B cell (primary cell): Measurements from ENCODE around the gene AURKAIP1. TPM values are rescaled to one million over a fixed set of nuclear protein-coding genes. Genes with fewer than 3 reads are reported as not detected.

Experiments used
- ATAC-seq: fragments of 200-7000 bp; cut with Tn5 transposase; one replicate; pipeline ENCODE4 v1.10.0; 2021; ENCODE audit warnings: low read depth, mild to moderate bottlenecking, moderate number of reproducible peaks, moderate library complexity
- CTCF ChIA-PET: fragments of 350-600 bp; sonication (Branson Sonifier 250); formaldehyde crosslinking; loops from one replicate; lab custom pipeline; 2021; ENCODE audit warnings: antibody characterized with exemption, inconsistent platforms; lab: Charles Lee
- POLR2A ChIA-PET: fragments of 350-600 bp; sonication (Branson Sonifier 250); formaldehyde crosslinking; loops from one replicate; lab custom pipeline; 2021; ENCODE audit warnings: antibody characterized with exemption; lab: Charles Lee
- DNase-seq: peaks from one replicate; pipeline ENCODE4 v3.0.0; 2013
- H2AFZ ChIP-seq: 2 replicates; pipeline ENCODE4 v1.6.1; 2012; ENCODE audit warnings: mild to moderate bottlenecking, low read depth, low read length; ENCODE audit not compliant: insufficient read depth, poor library complexity, severe bottlenecking
- H3K27ac ChIP-seq, 2 donors: 1 replicate in 1 of 2; 2 replicates in 1 of 2; pipeline ENCODE4 v1.5.1; 2012 to 2013; ENCODE audit warnings: low read length in 2 of 2, mild to moderate bottlenecking in 2 of 2, moderate library complexity in 1 of 2
- H3K27me3 ChIP-seq, 4 experiments: fragments of 200-600 bp in 1 of 4; sonication (generic) in 1 of 4; replicated peaks in 1 of 4; 1 replicate in 2 of 4; 2 replicates in 2 of 4; pipeline versions ENCODE4 v1.6.1 to v1.7.0; 2013 to 2016; ENCODE audit warnings: low read length in 3 of 4, mild to moderate bottlenecking in 2 of 4, mixed read lengths in 1 of 4, moderate library complexity in 1 of 4; ENCODE audit not compliant: insufficient read depth in 4 of 4, control insufficient read depth in 3 of 4; ENCODE audit errors: control extremely low read depth in 1 of 4
- H3K36me3 ChIP-seq, 2 experiments: replicated peaks in 1 of 2; 1 replicate in 1 of 2; 2 replicates in 1 of 2; pipeline versions ENCODE4 v1.6.1 to v1.7.1; 2013; ENCODE audit warnings: low read length in 1 of 2; ENCODE audit not compliant: insufficient read depth in 2 of 2, control insufficient read depth in 1 of 2; ENCODE audit errors: control extremely low read depth in 1 of 2, extremely low read depth in 1 of 2
- H3K4me1 ChIP-seq, 2 donors: fragments of 200-600 bp in 1 of 2; sonication (generic) in 1 of 2; 1 replicate in 1 of 2; 2 replicates in 1 of 2; pipeline versions ENCODE4 v1.5.1 to v1.6.1; 2013 to 2017; ENCODE audit warnings: low read length in 2 of 2; ENCODE audit not compliant: control insufficient read depth in 2 of 2, insufficient read depth in 2 of 2
- H3K4me2 ChIP-seq: replicated peaks from 2 replicates; pipeline ENCODE3; 2012; ENCODE audit warnings: mild to moderate bottlenecking, low read depth, low read length; ENCODE audit not compliant: poor library complexity, severe bottlenecking
- H3K4me3 ChIP-seq, 5 experiments: fragments of 200-600 bp in 1 of 5; sonication (generic) in 1 of 5; 1 replicate in 3 of 5; 2 replicates in 2 of 5; pipeline versions ENCODE4 v1.5.1 to v1.7.0; 2011 to 2016; ENCODE audit warnings: low read length in 4 of 5, mild to moderate bottlenecking in 4 of 5, low read depth in 2 of 5, control low read depth in 1 of 5, moderate library complexity in 1 of 5; ENCODE audit not compliant: insufficient read depth in 1 of 5; ENCODE audit errors: control extremely low read depth in 1 of 5, extremely low read depth in 1 of 5
- H3K79me2 ChIP-seq: fragments of 200-600 bp; sonication (generic); one replicate; pipeline ENCODE4 v1.6.0; 2016; ENCODE audit warnings: low read length; ENCODE audit not compliant: control insufficient read depth, insufficient read depth
- H3K9ac ChIP-seq: fragments of 200-600 bp; sonication (generic); 2 replicates; pipeline ENCODE4 v1.6.1; 2017; ENCODE audit warnings: mild to moderate bottlenecking, low read length, moderate library complexity
- H3K9me3 ChIP-seq, 3 donors: one replicate each; pipeline versions ENCODE4 v1.6.1 to v1.7.1; 2013; ENCODE audit warnings: low read length in 2 of 3; ENCODE audit not compliant: control insufficient read depth in 2 of 3, insufficient read depth in 1 of 3; ENCODE audit errors: control extremely low read depth in 1 of 3
- H4K20me1 ChIP-seq: 2 replicates; pipeline ENCODE4 v1.6.0; 2012; ENCODE audit warnings: mild to moderate bottlenecking, low read length; ENCODE audit not compliant: insufficient read depth, control insufficient read depth, poor library complexity, severe bottlenecking
- H3K27ac Mint-ChIP-seq: one replicate; pipeline ENCODE4 v1.8.0; 2021; ENCODE audit warnings: mixed read lengths
- H3K27me3 Mint-ChIP-seq: one replicate; pipeline ENCODE4 v1.8.0; 2021; ENCODE audit warnings: mixed read lengths
- H3K4me1 Mint-ChIP-seq: one replicate; pipeline ENCODE4 v1.8.0; 2021; ENCODE audit warnings: mixed read lengths
- H3K4me3 Mint-ChIP-seq: one replicate; pipeline ENCODE4 v1.8.0; 2021; ENCODE audit warnings: mixed read lengths
- H3K9me3 Mint-ChIP-seq: one replicate; pipeline ENCODE4 v1.8.0; 2022; ENCODE audit warnings: mixed read lengths; ENCODE audit not compliant: insufficient read depth
- EZH2 ChIP-seq: IDR thresholded peaks from 2 replicates; pipeline ENCODE4 v1.6.1; 2012; ENCODE audit warnings: borderline replicate concordance, low read depth, mild to moderate bottlenecking, moderate library complexity, low read length; ENCODE audit not compliant: insufficient read depth, poor library complexity, severe bottlenecking
- WGBS: methylation state at CpG from one replicate; pipeline ENCODE4 v1.1.5; 2013; ENCODE audit warnings: missing lambda C conversion rate; ENCODE audit not compliant: insufficient coverage; 5-methylcytosine and 5-hydroxymethylcytosine counted together
- intact Hi-C: fragments of 100-400 bp; cut with micrococcal nuclease; formaldehyde crosslinking; loops from one replicate; pipeline ENCODE4 v1.10.0; 2022
- polyA plus RNA-seq: library from polyadenylated mRNA; depleted of rRNA; stranded (reverse); fragments of >200 nt; gene quantifications from 2 replicates; pipeline ENCODE4 v1.2.3, GENCODE V29; 2012
- total RNA-seq, 2 donors: library from RNA; stranded (reverse); fragments of 120-200 nt in 1 of 2; gene quantifications; 1 replicate in 1 of 2; 2 replicates in 1 of 2; pipeline versions ENCODE4 v1.2.3 to v1.2.4, GENCODE V29; 2013 to 2022
- TF ChIP-seq, protein P1 (sequence below): fragments of 200-600 bp; IDR thresholded peaks from one replicate; pipeline ENCODE4 v1.8.0; 2022; ENCODE audit warnings: antibody characterized with exemption, mild to moderate bottlenecking

The AURKAIP1 gene
- total and polyA plus RNA-seq, 2 donors (not counting 1 experiment from before 2014, with no cell fraction given) = 61.1 to 61.7 TPM

DNA sequence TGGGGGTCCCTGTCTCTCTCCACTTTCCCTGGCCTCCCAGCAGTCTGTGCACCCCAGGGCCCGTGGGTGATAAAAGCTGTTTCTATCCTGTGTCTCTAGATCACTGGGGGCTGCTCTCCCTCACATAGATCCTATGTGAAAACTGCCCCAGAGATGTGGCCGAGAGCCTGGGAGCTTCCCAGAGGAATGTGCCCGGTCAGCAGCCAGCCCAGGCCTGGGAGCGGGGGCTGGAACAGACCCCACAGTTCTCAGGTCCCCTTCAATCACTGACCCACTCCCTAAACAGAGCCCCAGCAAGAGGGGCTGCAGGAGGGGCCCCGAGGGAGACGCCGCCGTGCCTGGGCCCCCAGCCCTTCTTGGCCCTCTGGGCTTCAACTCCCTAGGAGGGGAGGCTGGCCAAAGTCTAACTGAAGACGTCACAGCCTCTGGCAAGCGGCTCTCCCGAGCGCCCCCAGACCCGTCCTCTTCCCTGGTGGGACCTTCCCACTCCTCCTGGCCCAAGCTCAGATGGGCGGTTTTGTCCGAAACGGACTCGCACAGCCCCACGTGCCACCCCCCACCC is 17.1 kb downstream of the AURKAIP1 start:
- H3K27ac Mint-ChIP-seq = no peak overlapping the region
- POLR2A ChIA-PET = no interaction called here

More for the DNA sequence above, 17.1 kb downstream of the AURKAIP1 start:
- no peak for DNase-seq
- no peaks in the 10 kb centered on the region for H3K36me3 ChIP-seq
- H3K4me2 ChIP-seq = peak overlapping the region; percentile 35
- no peak for TF ChIP-seq EZH2
- TF ChIP-seq, protein P1, sequence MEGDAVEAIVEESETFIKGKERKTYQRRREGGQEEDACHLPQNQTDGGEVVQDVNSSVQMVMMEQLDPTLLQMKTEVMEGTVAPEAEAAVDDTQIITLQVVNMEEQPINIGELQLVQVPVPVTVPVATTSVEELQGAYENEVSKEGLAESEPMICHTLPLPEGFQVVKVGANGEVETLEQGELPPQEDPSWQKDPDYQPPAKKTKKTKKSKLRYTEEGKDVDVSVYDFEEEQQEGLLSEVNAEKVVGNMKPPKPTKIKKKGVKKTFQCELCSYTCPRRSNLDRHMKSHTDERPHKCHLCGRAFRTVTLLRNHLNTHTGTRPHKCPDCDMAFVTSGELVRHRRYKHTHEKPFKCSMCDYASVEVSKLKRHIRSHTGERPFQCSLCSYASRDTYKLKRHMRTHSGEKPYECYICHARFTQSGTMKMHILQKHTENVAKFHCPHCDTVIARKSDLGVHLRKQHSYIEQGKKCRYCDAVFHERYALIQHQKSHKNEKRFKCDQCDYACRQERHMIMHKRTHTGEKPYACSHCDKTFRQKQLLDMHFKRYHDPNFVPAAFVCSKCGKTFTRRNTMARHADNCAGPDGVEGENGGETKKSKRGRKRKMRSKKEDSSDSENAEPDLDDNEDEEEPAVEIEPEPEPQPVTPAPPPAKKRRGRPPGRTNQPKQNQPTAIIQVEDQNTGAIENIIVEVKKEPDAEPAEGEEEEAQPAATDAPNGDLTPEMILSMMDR = no peak
- no peak overlapping the region for H2AFZ ChIP-seq
- no peaks in the 10 kb centered on the region for H3K79me2 ChIP-seq
- no peak overlapping the region for H3K4me3 ChIP-seq
- H3K9ac ChIP-seq = no peak overlapping the region
- H4K20me1 ChIP-seq = no peaks in the 10 kb centered on the region
- H3K9me3 Mint-ChIP-seq = no peaks in the 10 kb centered on the region
- no peak for ATAC-seq
- peaks cover 26 to 30% of the 10 kb centered on the region in 2 donors for H3K4me1 ChIP-seq
- H3K27me3 Mint-ChIP-seq = peaks cover 28% of the 10 kb centered on the region
- peaks cover 0 to 13% (median 0%) of the 10 kb centered on the region in 3 donors for H3K9me3 ChIP-seq
- no peak overlapping the region for H3K4me3 Mint-ChIP-seq
- CTCF ChIA-PET = interaction anchor here (0.9 kb wide), 1 partner anchor 14 kb away, joined by 3 read pairs; no protein-coding TSS in a partner anchor
- peaks cover 15% of the 10 kb centered on the region for H3K4me1 Mint-ChIP-seq
- intact Hi-C loops = no loop called here
- H3K27me3 ChIP-seq = peaks cover 0 to 62% (median 21%) of the 10 kb centered on the region in 4 experiments
- 19% methylated on average over 17 of the region's 18 CpGs for WGBS
- no peak overlapping the region for H3K27ac ChIP-seq
